Measurements from ENCODE around the gene SYPL2.

The SYPL2 gene

GRCh38 chr1:109493227-109493626 lies 26.9 kb downstream of the SYPL2 start:
- no peak for DNase-seq

GRCh38 chr1:109493805-109494539 lies 27.6 kb downstream of the SYPL2 start, which contains the start of gene CYB561D1:
Gene CYB561D1 (plus strand): TSS chr1:109494094. CDS start chr1:109494140, 46 bp downstream.
- DNase-seq: peak; percentile 62 to 88 (median 84)

GRCh38 chr1:109495738-109496137 lies 29.4 kb downstream of the SYPL2 start:
- DNase-seq: no peak

GRCh38 chr1:109497449-109498160 lies 31.3 kb downstream of the SYPL2 start:
- no peak for DNase-seq

GRCh38 chr1:109498161-109498801 lies 31.9 kb downstream of the SYPL2 start:
- DNase-seq: peak in 1 of 4 experiments; percentile 11

GRCh38 chr1:109499081-109499480 lies 32.7 kb downstream of the SYPL2 start:
- no peak for DNase-seq

DNA sequence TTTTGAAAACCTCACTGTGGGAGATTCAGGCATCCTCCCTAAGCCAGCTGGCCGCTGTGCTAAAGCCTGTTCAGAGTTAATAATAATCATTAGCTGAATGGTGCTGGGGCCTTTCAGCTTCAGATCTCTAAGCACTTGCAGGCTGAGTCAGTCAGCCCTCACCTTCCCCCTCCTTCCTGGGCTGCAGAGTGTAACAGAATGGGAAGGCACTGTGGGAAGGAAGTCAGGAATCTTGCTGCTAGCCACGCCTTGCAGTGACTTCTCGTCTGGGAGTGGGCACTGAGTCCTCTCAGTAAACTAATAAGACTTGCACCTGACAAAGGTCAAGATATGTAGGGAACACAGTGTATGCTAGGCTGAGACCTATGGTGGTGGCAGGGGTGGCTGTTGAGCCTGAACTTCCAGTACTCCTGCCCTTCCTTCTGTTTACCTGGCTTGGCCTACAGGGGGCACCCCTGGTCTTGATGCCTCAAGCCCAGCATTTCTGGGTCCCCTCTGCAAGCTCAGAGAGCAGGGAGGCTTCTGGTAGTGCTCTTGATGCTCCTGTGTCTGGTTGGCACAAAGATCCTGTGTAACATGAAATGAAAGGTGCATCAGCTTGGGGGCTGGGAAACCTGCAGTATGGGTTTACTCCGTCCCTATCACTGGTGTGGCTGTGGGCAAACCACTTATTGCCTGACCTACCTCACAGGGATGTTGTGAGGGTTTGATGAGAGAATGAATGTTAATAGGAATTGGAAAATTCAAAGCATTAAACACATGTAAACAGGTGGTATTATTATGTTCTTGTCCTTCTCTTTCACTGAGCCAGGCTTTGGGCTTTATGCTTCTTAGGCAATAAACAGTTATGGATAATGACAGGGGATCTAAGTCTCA lies 33.6 kb downstream of the SYPL2 start:
- DNase-seq: peak in 3 of 4 experiments; percentile 18 to 50 (median 34)

DNA sequence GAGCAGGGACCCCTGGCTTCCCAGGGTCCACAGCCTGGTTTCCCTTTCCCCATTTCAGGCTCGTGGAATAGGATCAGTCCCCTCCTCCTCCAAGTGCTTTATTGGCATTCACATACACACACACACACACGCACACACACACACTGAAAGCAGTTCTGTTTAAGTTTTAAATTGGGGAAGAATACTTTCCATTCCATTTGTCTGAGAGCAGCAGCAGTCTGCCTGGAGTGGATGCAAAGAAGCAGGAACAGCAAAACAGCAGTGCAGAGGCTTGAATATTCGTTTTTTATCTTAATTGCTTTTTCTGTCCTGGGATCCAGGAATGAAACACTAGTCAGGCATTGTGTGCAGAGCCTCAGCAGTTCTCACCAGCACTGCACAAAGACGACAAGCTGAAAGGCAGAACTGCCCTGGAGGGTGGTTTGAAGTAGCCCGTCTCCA lies 34.6 kb downstream of the SYPL2 start:
- DNase-seq: no peak

GRCh38 chr1:109501644-109502363 lies 35.5 kb downstream of the SYPL2 start:
- no peak for DNase-seq

GRCh38 chr1:109502364-109502851 lies 36.1 kb downstream of the SYPL2 start:
- peak in 2 of 4 experiments; percentile 8 to 40 for DNase-seq

- DNase-seq: no peak
Measured at GRCh38 chr1:109503935-109504334, 37.6 kb downstream of the SYPL2 start.

GRCh38 chr1:109504974-109505373 lies 38.6 kb downstream of the SYPL2 start:
- no peak for DNase-seq

DNA sequence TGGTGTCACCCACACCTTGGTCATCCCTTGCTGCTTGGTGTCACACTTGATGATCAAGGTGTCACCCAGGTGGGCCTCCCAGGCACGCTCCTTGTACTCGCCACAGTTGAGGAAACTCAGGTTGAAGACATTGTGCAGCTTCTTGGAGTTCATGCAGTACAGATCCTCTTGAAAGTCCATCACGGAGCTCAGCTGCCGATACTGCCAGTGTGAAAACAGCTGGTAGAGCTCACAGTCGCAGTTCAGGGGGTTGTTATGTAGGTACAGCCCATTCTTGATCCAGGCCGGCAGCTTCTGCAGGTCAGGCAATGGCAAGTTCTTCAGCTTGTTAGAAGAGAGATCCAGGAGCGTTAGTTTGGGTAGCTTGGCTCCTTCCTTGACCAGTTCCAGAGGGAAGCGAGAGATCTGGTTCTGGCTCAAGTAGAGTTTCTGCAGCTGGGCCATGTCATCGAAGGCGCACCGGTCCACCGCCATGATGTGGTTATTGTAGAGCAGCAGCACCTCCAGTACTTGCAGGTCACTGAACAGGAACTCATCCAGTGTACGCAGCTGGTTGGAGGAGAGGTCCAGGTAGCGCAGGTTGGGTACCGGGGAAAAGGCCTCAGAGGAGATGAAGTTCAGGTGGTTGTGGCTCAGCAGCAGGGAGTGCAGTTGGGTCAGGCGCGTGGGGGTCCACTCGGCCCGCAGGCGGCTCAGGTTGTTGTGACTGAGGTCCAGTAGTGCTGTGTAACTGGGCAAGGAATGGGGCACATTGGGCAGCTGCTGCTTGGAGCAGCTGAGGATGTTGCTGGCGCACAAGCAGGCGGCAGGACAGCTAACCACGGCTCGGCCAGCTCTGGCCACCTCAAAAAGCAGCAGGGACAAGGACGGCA lies 41.9 kb downstream of the SYPL2 start:
- no peak for DNase-seq

- no peak for DNase-seq
Measured at GRCh38 chr1:109508873-109509175, 42.5 kb downstream of the SYPL2 start.

GRCh38 chr1:109509176-109510134 lies 43.1 kb downstream of the SYPL2 start, which contains the start of gene AMIGO1:
Gene AMIGO1 (minus strand): TSS chr1:109509727. CDS start chr1:109508912, 815 bp downstream.
- peak in 3 of 4 experiments; percentile 39 to 62 (median 43) for DNase-seq

GRCh38 chr1:109513110-109513710 lies 46.9 kb downstream of the SYPL2 start:
- no peak for DNase-seq

DNA sequence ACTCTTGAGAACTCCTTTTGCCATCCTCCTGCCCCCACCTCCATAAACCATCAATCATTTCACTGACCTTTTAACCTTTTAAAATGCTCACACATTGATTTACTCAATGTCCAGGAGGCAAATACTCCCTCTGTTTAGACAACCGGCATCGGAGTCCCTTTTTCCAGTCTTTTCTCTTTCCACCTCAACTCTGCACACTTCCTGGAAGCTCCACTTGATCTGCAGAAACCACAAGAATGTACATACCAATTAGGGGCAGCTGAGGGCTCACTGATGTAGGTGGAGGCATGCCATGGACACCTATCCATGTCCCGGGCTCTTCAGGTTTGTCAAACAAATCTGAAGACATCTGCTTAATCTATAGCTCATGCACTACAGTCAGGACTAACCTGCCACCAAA lies 48.5 kb downstream of the SYPL2 start:
- DNase-seq: no peak

DNA sequence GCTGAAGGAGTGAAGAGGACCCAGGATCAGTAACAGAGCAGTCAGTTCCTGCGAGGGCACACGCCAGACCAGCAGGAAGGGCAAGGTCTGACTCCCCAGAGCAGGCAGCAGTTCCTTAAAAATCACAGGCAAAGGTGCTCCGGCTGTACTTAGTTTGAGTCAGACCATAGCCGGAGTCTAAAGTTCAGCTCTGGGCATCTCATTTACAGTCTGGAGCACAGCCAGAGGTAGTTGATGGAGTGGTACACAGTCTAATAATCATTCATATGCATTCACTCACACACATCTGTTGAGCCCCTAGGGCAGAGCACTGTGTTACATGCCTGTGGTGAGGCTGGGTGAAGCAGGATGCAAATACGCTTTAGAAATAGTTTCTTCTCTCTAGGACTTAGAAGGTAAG lies 50.5 kb downstream of the SYPL2 start:
- DNase-seq: no peak

GRCh38 chr1:109517337-109517736 lies 51.0 kb downstream of the SYPL2 start:
- DNase-seq: no peak

All from activated naive CD4-positive, alpha-beta T cell (primary cell).